Measurements from ENCODE around the gene MARCHF10.

Gene MARCHF10

GRCh38 chr17:62712171-62712581, 95.9 kb downstream of the MARCHF10 start:
- DNase-seq (ENCODE audit: low spot score) = no peak
- no peak for TF ChIP-seq CTCF (IDR thresholded peaks at IDR 0.05; ENCODE audit: borderline replicate concordance, control extremely low read depth, extremely low read depth, insufficient read depth, missing control alignments)
- in situ Hi-C loops (cut with MboI; ENCODE audit: low sequenced_read_pairs, unreplicated experiment) = no loop called here

GRCh38 chr17:62708587-62708986, 99.5 kb downstream of the MARCHF10 start:
- in situ Hi-C loops (cut with MboI; ENCODE audit: low sequenced_read_pairs, unreplicated experiment) = loop anchor here (10.0 kb wide), 1 partner anchor 266 kb away; no protein-coding TSS in a partner anchor
- no peak for TF ChIP-seq CTCF (IDR thresholded peaks at IDR 0.05; ENCODE audit: borderline replicate concordance, control extremely low read depth, extremely low read depth, insufficient read depth, missing control alignments)
- DNase-seq (ENCODE audit: low spot score) = no peak

- in situ Hi-C loops (cut with MboI; ENCODE audit: low sequenced_read_pairs, unreplicated experiment) = loop anchor here (10.0 kb wide), 1 partner anchor 267 kb away; no protein-coding TSS in a partner anchor
- DNase-seq (ENCODE audit: low spot score) = no peak
- no peak for TF ChIP-seq CTCF (IDR thresholded peaks at IDR 0.05; ENCODE audit: borderline replicate concordance, control extremely low read depth, extremely low read depth, insufficient read depth, missing control alignments)
Measured at GRCh38 chr17:62707425-62707739, 100.7 kb downstream of the MARCHF10 start.

- TF ChIP-seq CTCF (IDR thresholded peaks at IDR 0.05; ENCODE audit: borderline replicate concordance, control extremely low read depth, extremely low read depth, insufficient read depth, missing control alignments) = no peak
- DNase-seq (ENCODE audit: low spot score) = no peak
- in situ Hi-C loops (cut with MboI; ENCODE audit: low sequenced_read_pairs, unreplicated experiment) = loop anchor here (10.0 kb wide), 1 partner anchor 268 kb away; no protein-coding TSS in a partner anchor
Measured at GRCh38 chr17:62706598-62707424, 101.3 kb downstream of the MARCHF10 start.

GRCh38 chr17:62705778-62706597, 102.1 kb downstream of the MARCHF10 start:
- in situ Hi-C loops (cut with MboI; ENCODE audit: low sequenced_read_pairs, unreplicated experiment) = loop anchor here (10.0 kb wide), 1 partner anchor 269 kb away; no protein-coding TSS in a partner anchor
- no peak for DNase-seq (ENCODE audit: low spot score)
- TF ChIP-seq CTCF (IDR thresholded peaks at IDR 0.05; ENCODE audit: borderline replicate concordance, control extremely low read depth, extremely low read depth, insufficient read depth, missing control alignments) = no peak

GRCh38 chr17:62705156-62705777, 102.8 kb downstream of the MARCHF10 start:
- TF ChIP-seq CTCF (IDR thresholded peaks at IDR 0.05; ENCODE audit: borderline replicate concordance, control extremely low read depth, extremely low read depth, insufficient read depth, missing control alignments) = no peak
- no peak for DNase-seq (ENCODE audit: low spot score)
- in situ Hi-C loops (cut with MboI; ENCODE audit: low sequenced_read_pairs, unreplicated experiment) = loop anchor here (10.0 kb wide), 1 partner anchor 270 kb away; no protein-coding TSS in a partner anchor

Data from GM13976 (cell line).